Measurements from ENCODE around the gene OLIG3.
A peak's percentile ranks its signal among the peaks of the same experiment; 100 is the strongest.

Gene OLIG3

DNA sequence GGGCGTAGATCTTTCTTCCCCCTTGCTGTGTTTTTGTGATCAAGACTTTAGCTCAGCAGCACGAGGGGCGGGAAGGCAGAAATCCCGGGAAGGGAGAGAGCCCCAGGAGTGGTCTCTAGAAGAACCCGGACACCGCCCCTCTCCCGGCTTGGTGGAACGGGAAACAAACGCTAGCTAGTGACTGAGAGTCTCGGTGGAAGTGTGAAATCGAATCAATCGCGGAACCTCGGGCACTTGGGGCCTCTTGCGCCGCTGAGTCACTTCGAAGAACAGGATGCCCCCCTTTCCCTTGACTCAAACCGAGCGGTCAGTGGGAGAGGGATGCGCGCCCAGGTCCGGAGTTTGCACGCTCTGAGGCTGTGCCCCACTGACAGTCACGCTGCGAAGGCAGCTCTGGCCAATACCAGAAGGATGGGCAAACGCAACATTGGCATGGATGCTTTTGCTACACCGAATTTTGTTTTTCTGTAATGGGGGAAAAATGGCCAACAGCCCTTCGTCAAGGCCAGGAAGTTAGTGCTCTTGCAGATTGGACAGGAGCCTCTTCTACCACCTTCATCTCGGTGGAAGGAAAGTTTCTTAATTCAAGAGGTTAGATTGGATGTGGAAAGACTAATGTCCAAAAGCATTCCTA, 1.6 kb upstream of the OLIG3 start:
- peak in 2 of 3 experiments; percentile 36 to 45 for DNase-seq

DNA sequence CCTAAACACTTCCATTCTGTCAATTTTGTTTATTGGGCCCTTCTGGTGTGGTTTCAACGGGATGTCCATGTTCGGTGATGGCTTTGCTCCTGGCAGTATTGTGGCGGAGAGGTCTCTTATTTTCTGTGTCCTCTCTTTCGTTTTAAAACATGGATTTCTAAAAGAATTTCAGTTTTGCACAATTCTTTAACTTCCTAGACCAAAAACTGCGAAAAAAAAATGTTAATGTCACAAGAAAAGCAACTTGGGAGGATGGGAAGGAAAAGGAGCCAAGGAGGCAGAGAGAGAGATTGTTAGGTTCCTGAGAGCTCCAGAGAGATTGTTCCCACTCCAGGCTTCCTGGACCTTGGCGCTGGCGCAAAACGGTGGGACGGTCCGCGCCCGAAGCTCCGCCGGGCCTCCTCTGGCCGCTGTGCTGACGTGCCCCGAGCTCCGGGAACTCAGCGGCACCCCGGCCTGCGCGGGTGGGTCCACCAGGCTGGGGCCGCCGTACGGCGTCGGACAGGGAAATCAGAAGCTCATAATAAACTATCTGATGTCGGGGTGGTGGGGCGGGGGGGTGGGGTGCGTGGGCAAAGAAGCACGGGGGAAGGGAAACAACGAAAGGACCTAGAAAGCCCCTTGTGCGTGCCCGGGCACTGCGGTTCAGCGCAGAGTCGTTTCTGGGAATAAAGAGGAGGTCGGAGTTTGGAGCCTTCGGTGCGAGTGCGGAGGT, 951 bp upstream of the OLIG3 start:
- no peak for DNase-seq

DNA sequence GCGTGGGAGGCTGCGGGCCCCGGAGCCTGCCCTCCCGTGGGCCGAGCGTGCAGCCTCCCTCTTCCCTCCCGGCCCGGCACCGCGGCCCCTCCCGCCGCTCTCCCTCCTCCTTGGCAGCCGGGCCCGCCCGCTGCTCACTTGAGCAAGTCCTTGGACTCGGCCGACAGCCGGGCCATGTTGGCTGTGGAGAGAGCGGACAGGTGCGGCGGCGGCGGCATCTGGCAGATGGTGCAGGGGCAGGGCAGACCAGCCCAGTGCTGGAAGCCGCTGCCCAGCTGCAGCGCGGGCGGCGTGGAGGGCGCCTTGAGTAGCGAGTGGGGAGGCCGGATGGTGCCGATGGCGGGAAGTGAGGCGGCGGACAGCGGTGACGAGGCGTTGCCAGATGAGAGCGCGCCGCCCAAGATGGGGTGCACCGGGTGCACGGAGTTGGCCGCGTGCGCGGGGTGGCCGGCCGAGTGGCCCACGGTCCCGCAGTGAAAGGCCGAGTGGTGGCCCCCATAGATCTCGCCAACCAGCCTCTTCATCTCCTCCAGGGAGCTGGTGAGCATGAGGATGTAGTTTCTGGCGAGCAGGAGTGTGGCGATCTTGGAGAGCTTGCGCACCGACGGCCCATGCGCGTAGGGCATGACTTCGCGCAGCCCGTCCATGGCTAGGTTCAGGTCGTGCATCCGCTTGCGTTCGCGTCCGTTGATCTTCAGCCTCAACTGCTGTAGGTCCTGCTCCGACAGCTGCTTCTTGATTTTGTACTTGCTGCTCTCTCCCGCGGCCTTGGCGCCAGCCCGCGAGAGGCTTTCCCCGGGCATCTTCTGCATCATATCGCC, 766 bp downstream of the OLIG3 start:
- DNase-seq = peak in 2 of 3 experiments; percentile 20 to 73

DNA sequence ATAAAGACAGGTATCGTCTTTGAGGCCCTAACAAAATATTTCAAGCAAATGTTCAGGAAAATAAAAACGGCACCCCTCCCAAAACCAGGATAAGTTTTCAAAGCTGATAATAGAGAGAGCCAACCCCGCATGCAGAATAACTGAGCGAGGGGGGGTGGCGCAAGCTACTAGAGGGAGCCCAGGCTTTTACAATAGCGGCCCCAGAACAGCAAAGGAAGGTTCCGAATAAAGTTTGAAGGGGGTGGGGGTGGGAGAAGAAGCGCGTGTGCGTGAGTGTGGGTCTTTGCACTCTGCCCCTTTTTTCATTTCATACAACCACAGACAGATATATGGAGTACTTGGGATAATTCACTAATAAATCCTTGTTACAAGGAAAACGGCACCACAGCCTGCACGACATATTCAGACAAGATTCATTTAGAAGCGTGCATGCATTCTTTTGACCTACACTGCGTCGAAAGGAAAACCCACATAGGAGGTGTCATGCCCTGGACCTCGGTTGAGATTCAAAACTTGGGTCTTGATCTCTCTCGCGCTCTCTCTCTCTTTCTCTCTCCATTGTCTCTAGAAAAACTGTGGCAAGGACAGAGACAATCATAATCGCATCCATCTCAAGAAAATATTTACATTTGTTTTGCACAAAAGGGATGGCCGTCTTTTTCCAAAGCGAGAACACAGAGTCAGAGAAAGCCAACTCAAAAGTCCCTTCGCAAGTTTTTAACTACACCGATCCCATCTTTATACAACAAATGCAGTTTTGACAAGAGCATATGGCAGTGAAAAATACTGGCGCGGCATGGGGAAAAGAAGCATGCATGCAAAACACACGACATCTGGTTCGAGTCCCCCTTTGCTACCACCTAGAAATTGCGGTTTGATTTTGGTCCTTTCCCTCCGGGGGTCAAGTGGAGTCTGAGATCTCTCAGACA, 1.6 kb downstream of the OLIG3 start:
- no peak for DNase-seq

DNA sequence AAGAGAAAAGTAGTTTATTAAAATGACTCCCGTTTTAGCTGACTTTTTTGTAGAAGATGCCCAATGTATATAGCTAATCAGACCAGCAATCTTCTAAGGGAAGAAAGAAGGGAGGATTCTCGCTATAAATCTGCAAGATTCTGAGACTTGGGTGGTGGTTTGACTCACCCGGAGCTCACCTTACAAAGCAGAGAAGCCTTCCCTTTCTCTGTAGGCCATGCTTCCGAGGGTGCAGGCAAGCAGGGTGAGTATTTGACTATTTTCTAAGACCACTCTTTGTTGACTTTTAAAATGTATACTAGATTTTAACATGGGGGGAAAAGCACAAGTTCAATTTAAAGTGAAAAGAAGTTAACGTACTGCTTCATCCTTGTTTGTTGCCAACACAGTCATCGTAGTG, 2.7 kb downstream of the OLIG3 start:
- DNase-seq = no peak

DNA sequence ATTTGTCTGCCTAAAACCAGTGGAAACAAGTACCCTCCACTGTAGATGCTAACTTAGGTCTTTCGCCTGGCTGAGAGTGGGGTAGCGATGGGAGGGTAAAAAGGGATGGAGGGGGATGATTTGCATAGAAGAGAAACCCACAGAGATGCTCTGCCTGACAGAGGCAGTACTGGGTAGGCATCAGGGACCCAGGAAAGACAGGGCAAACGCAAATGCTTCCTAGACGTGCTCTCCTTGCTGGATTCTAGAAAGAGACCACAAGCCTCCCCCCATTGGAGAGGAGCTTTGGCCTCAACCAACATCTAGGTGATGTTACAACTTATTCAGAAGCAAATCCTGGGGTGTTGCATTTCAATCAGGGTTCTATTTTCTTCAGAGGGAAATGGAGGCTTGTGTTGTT, 3.2 kb downstream of the OLIG3 start:
- DNase-seq = no peak

DNA sequence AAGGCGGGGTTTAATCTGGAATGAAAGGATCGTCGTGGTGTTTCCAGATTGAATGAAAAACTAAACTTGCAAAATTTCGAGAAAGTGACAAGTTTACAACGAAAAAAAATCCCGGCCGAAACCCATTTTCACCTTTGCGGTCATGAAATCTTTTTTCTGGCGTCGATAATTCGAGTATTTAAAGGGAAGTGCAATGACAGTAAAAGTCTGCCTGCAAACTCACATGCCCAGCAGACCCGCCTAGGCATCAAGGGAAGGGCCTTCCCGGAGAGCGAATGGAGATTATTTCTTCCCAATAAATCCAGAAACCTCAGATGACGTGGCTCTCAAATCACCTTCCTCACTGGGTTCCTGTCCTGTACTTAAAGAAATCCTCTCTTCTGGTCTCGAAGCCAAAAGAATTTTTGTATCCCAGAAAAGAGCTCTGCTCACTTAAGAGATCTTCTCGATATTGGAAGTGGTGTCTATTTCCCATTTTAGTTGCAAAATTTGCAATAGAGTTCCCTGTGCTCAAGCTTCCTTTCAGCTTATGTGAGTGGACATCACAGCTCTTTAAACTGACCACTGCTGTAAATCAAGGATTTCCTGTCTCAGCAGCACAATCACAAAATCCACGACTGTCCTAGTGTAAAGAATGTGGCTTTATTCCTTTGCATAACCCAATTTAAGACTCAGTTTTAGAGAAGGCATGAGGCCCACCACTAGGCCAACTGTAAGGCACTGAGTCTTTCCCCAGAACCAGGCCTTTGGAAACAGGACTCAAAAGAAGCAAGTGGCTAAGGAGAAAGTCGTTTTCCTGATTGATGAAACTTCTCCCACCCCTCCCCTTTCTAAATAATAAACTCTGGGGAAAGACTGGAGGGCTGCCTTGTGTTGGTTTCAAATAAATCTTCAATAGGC, 3.9 kb downstream of the OLIG3 start:
- no peak for DNase-seq

DNA sequence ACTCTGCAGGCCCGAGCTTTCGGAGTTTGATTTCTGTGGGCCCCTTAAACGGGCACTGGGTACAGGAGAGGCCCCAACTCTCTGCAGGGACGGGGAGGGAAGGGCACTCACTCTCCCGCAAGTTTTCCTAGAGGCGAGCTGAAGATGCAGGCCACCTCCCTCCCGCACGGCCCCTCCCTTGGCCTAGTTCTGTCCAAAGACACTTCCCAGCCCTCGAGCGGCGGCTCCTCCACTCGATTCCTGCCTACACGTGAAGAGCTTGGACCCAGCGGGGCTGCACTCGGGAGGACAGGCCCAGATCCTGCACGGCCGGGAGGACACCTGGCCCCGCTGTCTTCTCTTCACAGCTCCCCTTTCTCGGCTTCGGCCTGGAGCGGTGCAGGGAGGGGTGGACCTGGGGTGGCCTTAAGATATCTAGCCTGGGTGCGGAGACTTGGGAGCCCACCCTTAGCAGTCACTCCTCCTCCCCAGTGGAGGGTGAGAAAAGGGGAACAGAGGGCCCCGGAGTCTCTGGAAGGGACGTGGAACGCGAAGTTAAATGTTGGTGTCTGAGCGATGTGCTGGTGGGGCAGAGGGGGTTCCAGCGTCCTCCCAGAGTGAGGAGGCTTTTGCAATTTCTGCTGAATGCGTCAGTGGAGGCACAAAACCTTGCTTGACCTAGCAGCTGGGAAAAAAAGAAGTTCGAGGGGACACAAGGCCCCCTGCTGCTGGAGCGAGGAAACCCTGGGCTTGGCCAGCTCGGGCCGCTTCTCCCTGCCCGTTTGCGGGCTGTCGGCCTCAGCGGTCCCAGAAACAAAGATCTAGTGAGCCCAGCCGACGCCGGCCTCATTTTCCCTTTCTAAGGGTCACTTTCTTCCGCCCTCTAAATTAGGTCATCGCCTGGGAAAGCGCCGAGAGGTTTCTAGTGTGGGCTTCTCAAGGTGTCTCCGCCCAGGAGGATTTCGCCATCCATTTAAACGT, 4.9 kb downstream of the OLIG3 start:
- no peak for DNase-seq

DNA sequence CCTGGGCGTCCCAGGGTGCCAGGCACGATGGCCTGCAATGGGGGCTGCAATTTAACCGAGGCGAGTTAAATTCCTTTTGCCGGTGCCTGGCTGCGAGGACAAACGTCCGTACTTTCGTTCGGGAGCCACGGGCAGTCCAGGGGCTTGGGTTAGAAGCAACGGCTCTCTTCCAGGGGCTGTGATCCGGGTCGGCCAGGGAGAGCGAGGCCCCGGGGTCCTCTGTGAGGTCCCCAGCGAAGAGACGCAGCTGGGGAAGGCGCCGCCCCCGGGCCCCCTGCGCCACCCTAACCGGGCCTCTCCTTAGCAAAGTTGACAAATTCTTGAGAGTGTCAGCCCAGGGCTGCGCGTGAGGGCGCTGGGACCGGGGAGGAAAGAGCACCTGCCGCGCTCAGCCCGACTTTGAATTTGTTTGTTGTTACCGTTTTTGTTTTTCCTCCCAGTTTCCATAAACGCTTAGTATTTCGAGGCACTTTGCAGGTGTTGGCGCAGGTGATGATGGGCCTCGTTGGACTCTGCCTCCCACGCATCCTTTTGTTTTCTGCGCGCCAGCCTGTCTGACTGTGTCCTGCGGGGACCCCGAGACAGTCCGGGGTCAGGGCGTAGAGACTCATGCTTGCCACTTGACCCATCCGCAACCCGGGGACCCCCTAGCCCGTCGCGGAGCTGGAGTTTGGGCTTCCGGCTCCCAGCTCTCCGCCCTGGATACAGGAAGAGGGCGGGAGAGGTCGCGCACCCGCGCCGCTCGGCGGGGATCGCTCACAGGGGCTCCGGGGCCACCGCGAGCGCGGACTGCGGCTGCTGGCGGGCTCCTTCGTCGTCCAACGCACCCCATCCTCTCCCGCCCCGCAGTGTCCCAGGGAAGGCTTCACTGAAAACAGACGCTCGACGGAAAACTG, 5.8 kb downstream of the OLIG3 start:
- no peak for DNase-seq

DNA sequence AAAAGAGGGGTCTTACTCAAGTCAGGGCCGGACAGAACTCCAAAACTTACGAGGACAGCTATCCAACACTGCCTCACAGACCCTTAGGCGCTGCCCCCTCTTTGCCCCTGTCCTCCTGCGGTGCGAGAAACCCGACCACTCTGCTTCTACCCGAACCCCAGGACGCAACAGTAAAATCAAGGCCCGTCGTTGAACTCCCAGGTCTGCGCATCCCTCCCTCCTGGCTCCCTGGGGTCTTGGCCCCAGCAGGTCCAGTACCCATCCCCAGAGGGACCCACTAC, 6.4 kb downstream of the OLIG3 start:
- DNase-seq = no peak

DNA sequence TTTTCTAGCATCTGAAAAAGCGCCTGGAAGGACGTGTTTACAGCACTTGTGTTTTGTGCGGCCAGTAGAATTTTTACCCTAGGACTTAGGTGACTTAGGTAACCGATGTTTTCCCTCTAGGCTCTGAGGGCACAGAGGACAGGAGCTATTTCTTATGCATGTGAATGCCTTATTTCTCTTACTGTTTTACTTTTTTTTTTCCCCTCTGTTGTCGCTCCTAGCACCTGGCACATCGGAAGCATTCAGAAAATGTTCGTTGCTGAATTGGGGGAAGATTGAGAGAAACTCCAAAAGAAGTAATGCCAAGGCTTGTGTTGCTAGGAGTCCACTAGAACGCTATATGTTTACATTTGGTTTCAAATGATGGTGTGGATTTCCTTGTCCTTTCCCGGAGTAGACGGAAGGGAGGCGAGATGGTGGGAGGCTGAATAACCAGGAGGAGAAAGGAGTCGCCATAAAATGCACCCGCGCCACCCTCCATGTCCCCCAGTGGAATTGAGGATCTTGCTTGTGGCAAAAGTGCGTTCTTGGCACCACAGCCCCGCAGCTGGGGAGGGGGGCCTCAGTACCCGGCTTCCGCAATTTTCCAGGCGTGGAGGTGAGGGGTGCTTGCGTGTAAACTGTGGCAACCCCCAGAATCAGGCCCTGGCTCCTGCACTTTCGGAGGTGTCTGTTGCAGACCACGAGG, 6.9 kb downstream of the OLIG3 start:
- peak in 1 of 3 experiments; percentile 32 for DNase-seq

DNA sequence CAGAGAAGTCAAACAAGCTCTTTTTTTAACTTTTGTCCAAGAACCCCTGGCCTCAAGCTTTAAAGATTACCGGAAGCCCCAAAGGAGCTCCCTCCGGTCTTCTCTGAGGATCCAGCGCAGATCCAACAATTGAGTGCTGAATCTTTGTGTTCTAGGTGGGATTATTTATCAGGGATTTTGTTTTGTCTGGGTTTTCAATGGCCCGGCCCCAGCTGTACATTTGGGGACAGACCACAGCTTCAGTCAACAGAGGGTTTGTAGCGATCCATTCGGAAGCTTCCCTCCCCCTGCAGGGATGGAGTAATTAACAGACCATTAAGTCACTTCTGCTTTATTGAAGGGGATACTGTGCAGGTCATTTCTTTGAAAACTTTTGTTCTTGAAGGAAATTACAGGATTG, 7.8 kb downstream of the OLIG3 start:
- peak in 2 of 3 experiments; percentile 13 to 62 for DNase-seq

DNA sequence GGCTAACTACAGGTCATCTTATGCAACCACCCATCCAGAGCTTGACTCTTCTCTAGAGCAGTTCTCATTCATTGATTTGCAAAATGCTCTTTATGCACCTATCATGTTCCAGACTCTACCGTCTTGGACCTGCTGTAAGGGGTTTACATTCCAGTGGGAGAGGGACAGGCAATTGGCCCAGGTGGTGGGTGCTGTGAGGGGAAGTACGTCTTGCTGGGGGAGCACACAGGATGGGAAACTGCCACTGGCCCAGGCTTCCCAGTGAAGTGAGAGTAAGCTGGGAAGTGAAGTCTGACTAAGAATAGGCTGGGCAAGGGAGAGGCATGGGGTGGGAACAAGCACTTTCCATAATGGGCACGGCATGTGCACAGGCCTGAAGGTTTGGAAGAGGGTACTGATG, 13.8 kb downstream of the OLIG3 start:
- no peak for DNase-seq

DNA sequence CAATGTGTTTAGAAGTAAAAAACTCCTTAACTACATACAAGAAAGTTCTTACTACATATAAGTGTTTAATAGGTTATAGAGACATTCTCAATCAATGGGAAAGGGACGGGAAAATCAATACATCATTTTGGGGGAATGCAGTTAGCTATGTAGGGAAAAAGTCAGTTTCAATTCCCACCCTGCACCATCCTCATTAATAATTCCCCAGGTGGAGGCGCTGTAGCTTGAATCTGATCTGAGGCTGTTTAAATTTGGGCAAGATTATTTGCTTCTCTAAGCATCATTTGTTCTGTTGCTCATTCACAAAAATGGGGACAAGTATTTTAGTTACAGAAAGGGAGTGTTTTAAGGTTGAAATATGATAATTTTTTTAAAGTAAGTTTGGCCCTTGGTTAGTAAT, 19.1 kb downstream of the OLIG3 start:
- no peak for DNase-seq

DNA sequence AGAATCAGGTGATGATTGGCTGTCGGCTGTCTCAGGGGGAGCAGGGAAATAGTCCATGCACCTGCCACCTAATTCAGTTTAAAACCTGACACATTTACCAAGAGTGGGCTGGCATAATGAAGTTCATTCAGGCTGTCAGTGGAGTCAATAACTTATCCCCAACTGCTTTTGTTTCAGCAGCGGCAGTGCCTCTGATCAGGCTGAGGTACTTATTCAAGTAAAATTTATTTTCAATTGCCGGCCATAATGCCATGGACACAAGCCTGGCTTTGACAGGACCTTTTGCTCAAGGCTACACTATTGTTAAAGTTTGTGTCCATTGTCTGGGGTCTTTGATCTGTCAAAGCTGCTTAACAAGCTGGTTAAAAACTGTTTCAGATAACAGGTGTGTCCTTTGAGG, 20.6 kb downstream of the OLIG3 start:
- peak in 2 of 3 experiments; percentile 35 to 80 for DNase-seq

DNA sequence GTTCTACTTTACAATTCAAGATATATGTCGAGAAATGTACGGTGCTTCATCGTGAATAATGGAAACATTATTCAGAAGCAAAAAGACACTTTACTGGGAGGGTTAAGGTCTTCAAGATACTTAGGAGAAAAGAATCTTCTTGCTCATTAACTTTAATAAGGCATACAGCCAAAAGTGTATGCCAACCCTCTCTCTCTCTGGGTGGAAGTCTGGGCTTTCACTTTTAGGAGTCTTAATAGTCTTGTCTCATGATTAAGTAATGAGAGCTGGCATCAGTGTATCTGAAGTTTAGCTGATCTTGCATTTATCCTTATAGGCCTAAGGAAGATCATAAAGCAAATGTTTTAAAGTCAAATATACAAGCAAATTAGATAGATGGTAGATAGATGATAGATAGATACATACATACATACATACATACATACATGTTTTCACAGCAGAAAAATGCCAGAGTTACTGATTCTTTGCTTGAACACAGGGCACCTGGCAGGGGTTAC, 21.5 kb downstream of the OLIG3 start:
- no peak for DNase-seq

DNA sequence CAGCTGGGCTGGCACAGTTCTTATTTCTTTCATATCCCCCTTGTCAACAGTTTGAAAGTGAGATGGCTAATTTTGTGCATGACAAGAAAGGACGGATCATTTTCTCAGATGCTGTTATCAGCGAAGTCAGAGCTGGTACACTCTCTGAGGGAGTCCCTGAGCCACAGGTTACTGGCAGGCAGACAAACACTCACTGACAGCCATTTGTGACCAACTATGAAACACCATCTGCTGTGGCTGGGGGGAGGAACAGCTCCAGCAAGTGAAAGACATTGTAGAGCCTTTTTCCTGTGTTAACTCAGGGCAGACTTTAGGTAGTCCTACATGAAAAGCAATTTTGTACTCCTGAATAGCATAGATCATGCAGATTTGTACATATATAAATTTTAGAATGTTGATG, 22.2 kb downstream of the OLIG3 start:
- DNase-seq = peak in 2 of 3 experiments; percentile 13 to 60

DNA sequence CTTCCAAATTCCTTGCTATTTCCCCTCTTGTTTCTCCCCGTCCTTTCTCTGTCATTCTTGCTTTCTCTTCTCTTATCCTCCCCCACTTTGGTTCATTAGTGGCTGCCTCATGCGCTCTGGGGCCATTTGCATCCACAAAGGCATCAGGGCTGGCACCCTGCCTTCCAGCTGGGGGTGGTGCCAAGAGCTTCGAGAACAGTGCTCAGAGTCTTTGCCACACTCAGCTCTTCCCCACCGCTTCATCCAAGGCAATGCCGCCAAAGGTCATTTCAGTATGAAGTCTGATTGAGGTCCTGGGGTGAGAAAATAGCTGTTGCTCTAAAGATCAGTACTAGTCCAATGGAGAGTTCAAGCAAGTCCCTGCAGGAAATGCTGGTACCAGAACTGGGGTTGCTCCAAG, 22.7 kb downstream of the OLIG3 start:
- no peak for DNase-seq

DNA sequence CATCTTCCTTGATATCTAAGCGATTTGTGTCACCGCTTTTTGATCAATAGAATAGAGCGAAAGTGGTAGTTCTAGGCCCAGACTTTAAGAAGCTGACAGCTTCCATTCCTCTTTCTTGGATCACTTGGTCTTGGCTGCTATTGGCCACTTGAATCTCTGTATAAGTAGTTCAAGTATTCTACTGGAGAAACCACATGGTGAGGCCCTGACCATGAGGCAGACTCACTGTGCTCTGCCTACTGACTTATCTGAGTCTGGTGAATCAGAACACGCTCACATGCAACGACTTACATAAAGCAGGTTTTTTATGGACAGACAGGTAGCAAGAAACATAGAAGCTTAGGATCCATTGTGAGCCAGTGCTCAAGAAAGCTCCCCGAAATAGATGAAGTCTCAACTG, 27.0 kb downstream of the OLIG3 start:
- no peak for DNase-seq

All from NCI-H1417 (cell line).